Stimulated activated naive CD8-positive, alpha-beta T cell treated with anti-CD3 and anti-CD28 coated beads, Interleukin-15, amount 100 ng/mL, for 72 hours (primary cell): ENCODE results near the gene IFIT3.
"Not testable (repeated sequence)": the region's sequence is repeated elsewhere in the genome, so short reads cannot be mapped to it uniquely, and the experiment has no call there.

Experiments
- ATAC-seq: fragments of 150-1000 bp; cut with Tn5 transposase; 2 replicates; pipeline ENCODE4 v1.10.0; 2021; ENCODE audit warnings: mild to moderate bottlenecking, moderate library complexity
- DNase-seq, 2 donors: peaks; one replicate each; pipeline ENCODE4 v3.0.0; 2021 to 2022
- H3K27ac Mint-ChIP-seq, 2 donors: one replicate each; pipeline ENCODE4 v1.8.0; 2022; ENCODE audit warnings: mild to moderate bottlenecking in 2 of 2, mixed read lengths in 2 of 2, moderate library complexity in 2 of 2
- H3K27me3 Mint-ChIP-seq: one replicate; pipeline ENCODE4 v1.8.0; 2022; ENCODE audit warnings: mixed read lengths
- H3K4me1 Mint-ChIP-seq: one replicate; pipeline ENCODE4 v1.8.0; 2022; ENCODE audit warnings: mild to moderate bottlenecking, mixed read lengths
- H3K4me3 Mint-ChIP-seq, 2 donors: one replicate each; pipeline ENCODE4 v1.8.0; 2022; ENCODE audit warnings: mild to moderate bottlenecking in 2 of 2, mixed read lengths in 2 of 2, moderate library complexity in 1 of 2
- H3K9me3 Mint-ChIP-seq, 2 donors: one replicate each; pipeline ENCODE4 v1.8.0; 2022; ENCODE audit warnings: mixed read lengths in 2 of 2

Gene IFIT3, protein sequence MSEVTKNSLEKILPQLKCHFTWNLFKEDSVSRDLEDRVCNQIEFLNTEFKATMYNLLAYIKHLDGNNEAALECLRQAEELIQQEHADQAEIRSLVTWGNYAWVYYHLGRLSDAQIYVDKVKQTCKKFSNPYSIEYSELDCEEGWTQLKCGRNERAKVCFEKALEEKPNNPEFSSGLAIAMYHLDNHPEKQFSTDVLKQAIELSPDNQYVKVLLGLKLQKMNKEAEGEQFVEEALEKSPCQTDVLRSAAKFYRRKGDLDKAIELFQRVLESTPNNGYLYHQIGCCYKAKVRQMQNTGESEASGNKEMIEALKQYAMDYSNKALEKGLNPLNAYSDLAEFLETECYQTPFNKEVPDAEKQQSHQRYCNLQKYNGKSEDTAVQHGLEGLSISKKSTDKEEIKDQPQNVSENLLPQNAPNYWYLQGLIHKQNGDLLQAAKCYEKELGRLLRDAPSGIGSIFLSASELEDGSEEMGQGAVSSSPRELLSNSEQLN

GRCh38 chr10:89327803-89328441 lies at the start of gene IFIT3:
Gene IFIT3 (plus strand): TSS chr10:89327997. CDS start chr10:89328074, 77 bp downstream.
- Mint-ChIP-seq H3K27me3 (peaks cover 30% of the 10 kb centered on the region), H3K4me3 (peak within 1 kb of the TSS; percentile 81 to 93), H3K4me1 (peaks cover 50% of the 10 kb centered on the region), H3K9me3 (no peaks in the 10 kb centered on the region), H3K27ac (peak within 1 kb of the TSS; percentile 49 to 93)
- ATAC-seq (peak; percentile 54), DNase-seq (peak in 1 of 2 donors; percentile 17)

- H3K4me1 Mint-ChIP-seq = no peaks in the 10 kb centered on the region
- H3K27ac Mint-ChIP-seq = no peak overlapping the region
- H3K4me3 Mint-ChIP-seq = no peak overlapping the region
- no peaks in the 10 kb centered on the region for H3K9me3 Mint-ChIP-seq
- H3K27me3 Mint-ChIP-seq = peaks cover 10% of the 10 kb centered on the region
- ATAC-seq (no peak), DNase-seq (no peak)
Observed at GRCh38 chr10:89278034-89278535, 49.7 kb upstream of the IFIT3 start.

- H3K27me3 Mint-ChIP-seq = peaks cover 10% of the 10 kb centered on the region
- H3K4me1 Mint-ChIP-seq = no peaks in the 10 kb centered on the region
- no peaks in the 10 kb centered on the region for H3K9me3 Mint-ChIP-seq
- ATAC-seq (no peak), DNase-seq (no peak)
- no peak overlapping the region for H3K4me3 Mint-ChIP-seq
- no peak overlapping the region for H3K27ac Mint-ChIP-seq
Observed at GRCh38 chr10:89278900-89279392, 48.9 kb upstream of the IFIT3 start.

- Mint-ChIP-seq H3K9me3 (no peaks in the 10 kb centered on the region), H3K4me3 (no peak overlapping the region), H3K4me1 (no peaks in the 10 kb centered on the region), H3K27me3 (peaks cover 10% of the 10 kb centered on the region), H3K27ac (no peak overlapping the region)
- no peak for DNase-seq
- no peak for ATAC-seq
Observed at GRCh38 chr10:89279421-89279869, 48.4 kb upstream of the IFIT3 start.

DNA sequence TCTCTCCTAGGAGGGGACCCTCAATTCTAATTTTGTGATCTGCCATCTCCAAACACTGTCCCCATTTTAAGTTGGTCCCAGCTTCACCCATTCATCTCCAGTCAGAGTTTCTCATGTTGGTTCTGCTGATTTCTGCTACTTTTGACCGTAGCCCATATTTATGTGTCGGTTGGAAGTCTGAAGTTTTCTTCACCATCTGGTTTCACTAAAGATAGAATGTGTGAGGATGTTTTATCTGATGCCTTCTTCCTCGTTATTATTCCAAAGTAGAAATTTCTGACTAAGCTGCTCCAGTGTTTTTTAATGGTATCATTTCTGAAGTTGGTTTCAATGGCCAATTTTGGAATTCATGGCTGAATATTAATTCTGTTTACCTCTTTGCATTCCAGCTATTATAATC lies 47.3 kb upstream of the IFIT3 start:
- Mint-ChIP-seq H3K4me3 (no peak overlapping the region), H3K9me3 (no peaks in the 10 kb centered on the region), H3K4me1 (no peaks in the 10 kb centered on the region), H3K27ac (no peak overlapping the region), H3K27me3 (peaks cover 11% of the 10 kb centered on the region)
- DNase-seq = no peak
- ATAC-seq = no peak

DNA sequence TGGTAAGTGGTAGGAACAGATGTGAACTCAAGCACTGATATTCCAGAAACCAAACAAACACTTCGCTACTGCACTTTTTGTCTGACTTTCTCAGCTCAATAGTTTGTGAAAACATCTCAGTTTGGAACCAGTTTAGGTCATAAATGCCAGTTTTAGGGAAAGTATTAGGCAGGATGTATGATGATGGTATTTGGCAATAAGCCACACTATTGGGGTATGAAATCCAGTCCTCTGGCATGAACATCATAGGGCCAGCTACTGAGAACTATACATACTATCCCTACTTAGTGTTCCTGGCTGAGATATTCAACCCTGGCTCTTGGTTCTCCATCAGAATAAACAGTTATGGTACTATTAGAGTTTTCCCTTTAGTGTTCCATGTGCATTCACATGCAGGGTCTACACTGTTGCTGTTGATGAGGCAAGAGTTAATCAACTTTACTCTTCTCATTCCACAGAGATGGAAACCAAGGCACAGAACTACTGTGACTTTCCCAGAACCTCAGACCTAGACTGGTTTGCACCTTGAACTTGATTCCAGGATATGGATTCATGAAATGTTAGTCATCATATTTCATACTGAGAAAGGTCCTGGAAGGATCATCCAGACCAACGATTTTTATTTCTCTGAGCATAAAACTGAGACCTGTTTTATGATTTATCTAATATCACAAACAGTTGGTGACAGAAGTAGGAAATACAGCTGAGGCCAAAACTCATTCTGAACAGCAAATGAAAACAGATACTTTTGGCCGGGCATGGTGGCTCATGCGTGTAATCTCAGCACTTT lies 46.0 kb upstream of the IFIT3 start:
- Mint-ChIP-seq H3K27me3 (peaks cover 18% of the 10 kb centered on the region), H3K27ac (no peak overlapping the region), H3K4me1 (no peaks in the 10 kb centered on the region), H3K4me3 (no peak overlapping the region), H3K9me3 (no peaks in the 10 kb centered on the region)
- no peak for DNase-seq
- no peak for ATAC-seq

- no peaks in the 10 kb centered on the region for H3K9me3 Mint-ChIP-seq
- no peak for DNase-seq
- H3K27me3 Mint-ChIP-seq = peaks cover 18% of the 10 kb centered on the region
- H3K4me1 Mint-ChIP-seq = no peaks in the 10 kb centered on the region
- no peak overlapping the region for H3K4me3 Mint-ChIP-seq
- H3K27ac Mint-ChIP-seq = no peak overlapping the region
- ATAC-seq = no peak
Observed at GRCh38 chr10:89283025-89283935, 44.5 kb upstream of the IFIT3 start.

DNA sequence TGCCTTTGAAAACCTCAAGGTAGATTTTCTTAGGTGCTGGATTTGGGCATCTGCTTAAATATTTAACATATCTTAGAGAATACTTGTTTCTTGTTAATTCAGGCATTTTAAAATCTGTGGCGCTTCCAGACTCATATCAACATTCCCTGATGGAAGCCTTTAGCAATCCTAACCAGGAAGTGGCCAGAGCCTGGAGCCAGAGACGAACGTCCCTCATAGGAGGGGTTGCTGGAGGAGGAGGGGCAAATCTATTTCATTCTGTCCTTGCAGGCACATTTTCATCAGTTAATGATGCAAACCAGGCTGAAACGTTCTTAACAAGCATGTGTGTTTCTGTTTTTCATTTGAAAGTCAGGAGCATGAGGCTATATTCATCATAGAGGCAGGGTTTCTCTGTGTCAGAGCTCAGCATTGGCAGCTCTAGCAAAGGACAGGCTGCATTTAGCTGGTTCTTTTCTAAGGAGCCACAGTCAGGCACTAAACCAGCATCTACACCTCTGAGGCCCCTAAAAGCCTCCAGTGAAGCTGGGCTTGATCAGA lies 43.8 kb upstream of the IFIT3 start:
- DNase-seq = no peak

GRCh38 chr10:89284711-89285110 lies 43.1 kb upstream of the IFIT3 start:
- H3K9me3 Mint-ChIP-seq, H3K27ac Mint-ChIP-seq, ATAC-seq, DNase-seq, H3K4me3 Mint-ChIP-seq, H3K4me1 Mint-ChIP-seq: not testable (repeated sequence)
- peaks cover 18% of the 10 kb centered on the region for H3K27me3 Mint-ChIP-seq

More for the DNA sequence above, 43.8 kb upstream of the IFIT3 start:
- no peaks in the 10 kb centered on the region for H3K4me1 Mint-ChIP-seq
- H3K9me3 Mint-ChIP-seq = no peaks in the 10 kb centered on the region
- H3K27ac Mint-ChIP-seq = no peak overlapping the region
- peaks cover 18% of the 10 kb centered on the region for H3K27me3 Mint-ChIP-seq
- no peak overlapping the region for H3K4me3 Mint-ChIP-seq
- no peak for ATAC-seq

DNA sequence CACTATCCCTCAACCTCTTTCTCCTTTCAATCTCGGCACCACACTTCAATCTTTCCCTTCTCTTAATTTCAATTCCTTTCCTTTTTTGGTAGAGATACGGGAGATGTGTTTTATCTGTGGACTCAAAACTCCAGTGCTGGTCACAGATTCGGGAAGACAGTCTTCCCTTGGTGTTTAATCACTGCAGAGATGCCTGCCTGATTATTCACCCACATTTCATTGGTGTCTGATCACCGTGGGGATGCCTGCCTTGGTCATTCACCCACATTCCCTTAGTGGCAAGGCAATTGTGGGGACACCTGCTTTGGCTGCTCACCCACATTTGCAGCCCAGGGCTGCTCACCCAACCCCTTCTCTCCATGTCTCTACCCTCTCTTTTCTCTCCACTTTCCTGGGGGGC lies 42.5 kb upstream of the IFIT3 start:
- H3K4me3 Mint-ChIP-seq, DNase-seq, ATAC-seq, H3K4me1 Mint-ChIP-seq, H3K9me3 Mint-ChIP-seq: not testable (repeated sequence)
- peak overlapping the region in 1 of 2 donors; percentile 15 for H3K27ac Mint-ChIP-seq
- peaks cover 18% of the 10 kb centered on the region for H3K27me3 Mint-ChIP-seq

DNA sequence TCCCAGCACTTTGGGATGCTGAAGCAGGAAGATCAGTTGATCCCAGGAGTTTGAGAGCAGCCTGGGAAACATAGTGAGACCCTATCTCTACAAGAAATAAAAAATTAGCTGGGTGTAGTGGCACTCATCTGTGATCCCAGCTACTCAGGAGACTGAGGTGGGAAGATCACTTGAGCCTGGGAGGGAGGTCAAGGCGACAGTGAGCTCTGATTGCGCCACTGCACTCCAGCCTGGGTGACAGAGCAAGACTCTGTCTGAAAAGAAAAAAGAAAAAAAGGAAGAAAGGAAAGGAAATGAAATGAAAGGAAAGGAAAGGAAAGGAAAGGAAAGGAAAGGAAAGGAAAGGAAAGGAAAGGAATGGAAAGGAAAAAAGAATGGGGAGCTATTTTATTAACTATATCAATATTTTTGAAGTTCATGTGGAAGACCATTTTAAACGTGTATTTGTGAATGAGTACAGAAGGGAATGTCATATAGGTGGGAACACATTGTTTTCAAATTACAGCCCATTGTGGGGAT lies 33.0 kb upstream of the IFIT3 start:
- no peaks in the 10 kb centered on the region for H3K27me3 Mint-ChIP-seq
- peak overlapping the region; percentile 7 to 20 for H3K27ac Mint-ChIP-seq
- H3K4me1 Mint-ChIP-seq = peaks cover 35% of the 10 kb centered on the region
- ATAC-seq (no peak), DNase-seq (no peak)
- H3K4me3 Mint-ChIP-seq = peak overlapping the region in 1 of 2 donors; percentile 27
- peaks cover 0 to 16% of the 10 kb centered on the region in 2 donors for H3K9me3 Mint-ChIP-seq

- no peak overlapping the region for H3K27ac Mint-ChIP-seq
- no peaks in the 10 kb centered on the region for H3K27me3 Mint-ChIP-seq
- DNase-seq = no peak
- peaks cover 0 to 16% of the 10 kb centered on the region in 2 donors for H3K9me3 Mint-ChIP-seq
- H3K4me3 Mint-ChIP-seq = peak overlapping the region in 1 of 2 donors; percentile 32
- peak; percentile 89 for ATAC-seq
- H3K4me1 Mint-ChIP-seq = peaks cover 35% of the 10 kb centered on the region
Observed at GRCh38 chr10:89295597-89295996, 32.2 kb upstream of the IFIT3 start.

DNA sequence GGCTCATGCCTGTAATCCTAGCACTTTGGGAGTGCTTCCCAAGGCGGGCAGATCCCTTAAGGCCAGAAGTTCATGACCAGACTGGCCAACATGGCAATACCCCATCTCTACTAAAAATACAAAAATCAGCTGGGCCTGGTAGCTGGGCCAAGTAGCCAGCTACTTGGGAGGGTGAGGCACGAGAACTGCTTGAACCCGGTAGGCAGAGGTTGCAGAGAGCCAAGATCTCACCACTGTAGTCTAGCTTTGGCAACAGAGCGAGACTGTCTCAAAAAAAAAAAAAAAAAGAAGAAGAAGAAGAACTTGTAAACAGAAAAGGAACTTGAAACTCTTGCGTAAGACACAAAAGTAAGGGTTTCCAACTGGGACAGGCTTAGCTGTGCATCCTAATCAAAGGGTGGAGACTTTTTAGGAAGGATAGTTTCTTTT lies 31.6 kb upstream of the IFIT3 start:
- no peak for ATAC-seq
- H3K4me3 Mint-ChIP-seq = peak overlapping the region in 1 of 2 donors; percentile 32
- H3K4me1 Mint-ChIP-seq = peaks cover 42% of the 10 kb centered on the region
- H3K27me3 Mint-ChIP-seq = no peaks in the 10 kb centered on the region
- H3K27ac Mint-ChIP-seq = no peak overlapping the region
- H3K9me3 Mint-ChIP-seq = peaks cover 0 to 16% of the 10 kb centered on the region in 2 donors
- no peak for DNase-seq

DNA sequence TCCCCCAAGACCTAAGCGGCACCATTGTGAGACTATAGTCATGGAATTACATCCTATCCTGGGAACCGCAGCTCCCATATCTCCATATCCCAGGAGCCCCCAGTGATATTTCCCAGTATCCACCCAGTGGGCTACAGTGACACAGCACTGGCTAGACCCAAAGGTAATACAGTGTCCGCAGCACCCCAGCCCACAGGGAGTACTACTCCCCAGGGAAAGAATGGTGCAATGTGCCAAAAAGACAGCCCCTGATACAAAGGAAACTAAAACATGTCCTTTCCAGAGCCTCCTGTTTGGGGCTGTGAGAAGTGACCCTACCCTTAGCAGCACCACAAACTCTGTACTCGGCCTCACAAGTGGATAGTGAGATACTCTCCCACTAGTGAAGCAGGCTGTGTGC lies 30.4 kb upstream of the IFIT3 start:
- H3K27ac Mint-ChIP-seq = no peak overlapping the region

More for the DNA sequence above, 30.4 kb upstream of the IFIT3 start:
- peaks cover 0 to 16% of the 10 kb centered on the region in 2 donors for H3K9me3 Mint-ChIP-seq
- no peaks in the 10 kb centered on the region for H3K27me3 Mint-ChIP-seq
- H3K4me3 Mint-ChIP-seq = no peak overlapping the region
- peaks cover 52% of the 10 kb centered on the region for H3K4me1 Mint-ChIP-seq
- ATAC-seq = no peak
- DNase-seq = no peak
